Ishikawa (cell line): ENCODE data around the gene CLK4.

ENCODE experiments used
- CEBPB ChIP-seq: IDR thresholded peaks from 2 replicates; pipeline ENCODE4 v1.6.1; 2012
- EP300 ChIP-seq: IDR thresholded peaks from 2 replicates; pipeline ENCODE4 v1.6.1; 2012; ENCODE audit warnings: borderline replicate concordance
- MAX ChIP-seq: IDR thresholded peaks from 2 replicates; pipeline ENCODE4 v1.6.1; 2012
- RAD21 ChIP-seq: IDR thresholded peaks from 2 replicates; pipeline ENCODE4 v1.6.1; 2012; ENCODE audit warnings: low read depth
- REST ChIP-seq: IDR thresholded peaks from 2 replicates; pipeline ENCODE4 v1.6.1; 2012; ENCODE audit warnings: low read depth, mild to moderate bottlenecking
- TAF1 ChIP-seq: IDR thresholded peaks from 2 replicates; pipeline ENCODE4 v1.6.1; 2012; ENCODE audit warnings: low read depth, mild to moderate bottlenecking
- TEAD4 ChIP-seq: IDR thresholded peaks from 2 replicates; pipeline ENCODE4 v1.6.1; 2012
- USF1 ChIP-seq: IDR thresholded peaks from 2 replicates; pipeline ENCODE4 v1.6.1; 2012
- YY1 ChIP-seq: IDR thresholded peaks from 2 replicates; pipeline ENCODE4 v1.6.1; 2012; ENCODE audit warnings: low read depth

- no peak for TF ChIP-seq CEBPB
- TF ChIP-seq EP300 = no peak
- TF ChIP-seq REST = no peak
- TF ChIP-seq YY1 = no peak
- TF ChIP-seq USF1 = no peak
- no peak for TF ChIP-seq TAF1
- TF ChIP-seq TEAD4 = no peak
- TF ChIP-seq MAX = no peak
- no peak for TF ChIP-seq RAD21
These were observed 3.7 kb upstream of the CLK4 start for GRCh38 chr5:178630475-178630930.
